Measurements from ENCODE around the gene SLC35E1.

- TF ChIP-seq POLR2AphosphoS5 (IDR thresholded peaks at IDR 0.05; ENCODE audit: low read depth) (no peak), EZH2 (IDR thresholded peaks at IDR 0.05; ENCODE audit: low read depth, unreplicated experiment) (no peak), REST (IDR thresholded peaks at IDR 0.05; ENCODE audit: unreplicated experiment) (no peak), CREB1 (CRISPR knock-in tag; IDR thresholded peaks at IDR 0.05; ENCODE audit: low read depth) (no peak), STAT1 (IDR thresholded peaks at IDR 0.05; ENCODE audit: unreplicated experiment) (no peak), JUNB (IDR thresholded peaks at IDR 0.05; ENCODE audit: unreplicated experiment) (no peak), ZNF331 (CRISPR knock-in tag; IDR thresholded peaks at IDR 0.05; ENCODE audit: low read depth) (no peak), NANOG (IDR thresholded peaks at IDR 0.05; ENCODE audit: borderline replicate concordance) (no peak)
- TF ChIP-seq, protein P1, sequence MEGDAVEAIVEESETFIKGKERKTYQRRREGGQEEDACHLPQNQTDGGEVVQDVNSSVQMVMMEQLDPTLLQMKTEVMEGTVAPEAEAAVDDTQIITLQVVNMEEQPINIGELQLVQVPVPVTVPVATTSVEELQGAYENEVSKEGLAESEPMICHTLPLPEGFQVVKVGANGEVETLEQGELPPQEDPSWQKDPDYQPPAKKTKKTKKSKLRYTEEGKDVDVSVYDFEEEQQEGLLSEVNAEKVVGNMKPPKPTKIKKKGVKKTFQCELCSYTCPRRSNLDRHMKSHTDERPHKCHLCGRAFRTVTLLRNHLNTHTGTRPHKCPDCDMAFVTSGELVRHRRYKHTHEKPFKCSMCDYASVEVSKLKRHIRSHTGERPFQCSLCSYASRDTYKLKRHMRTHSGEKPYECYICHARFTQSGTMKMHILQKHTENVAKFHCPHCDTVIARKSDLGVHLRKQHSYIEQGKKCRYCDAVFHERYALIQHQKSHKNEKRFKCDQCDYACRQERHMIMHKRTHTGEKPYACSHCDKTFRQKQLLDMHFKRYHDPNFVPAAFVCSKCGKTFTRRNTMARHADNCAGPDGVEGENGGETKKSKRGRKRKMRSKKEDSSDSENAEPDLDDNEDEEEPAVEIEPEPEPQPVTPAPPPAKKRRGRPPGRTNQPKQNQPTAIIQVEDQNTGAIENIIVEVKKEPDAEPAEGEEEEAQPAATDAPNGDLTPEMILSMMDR (conservative IDR thresholded peaks at IDR 0.05; ENCODE audit: low read depth in 2 of 2): no peak
- TF ChIP-seq, protein P2, sequence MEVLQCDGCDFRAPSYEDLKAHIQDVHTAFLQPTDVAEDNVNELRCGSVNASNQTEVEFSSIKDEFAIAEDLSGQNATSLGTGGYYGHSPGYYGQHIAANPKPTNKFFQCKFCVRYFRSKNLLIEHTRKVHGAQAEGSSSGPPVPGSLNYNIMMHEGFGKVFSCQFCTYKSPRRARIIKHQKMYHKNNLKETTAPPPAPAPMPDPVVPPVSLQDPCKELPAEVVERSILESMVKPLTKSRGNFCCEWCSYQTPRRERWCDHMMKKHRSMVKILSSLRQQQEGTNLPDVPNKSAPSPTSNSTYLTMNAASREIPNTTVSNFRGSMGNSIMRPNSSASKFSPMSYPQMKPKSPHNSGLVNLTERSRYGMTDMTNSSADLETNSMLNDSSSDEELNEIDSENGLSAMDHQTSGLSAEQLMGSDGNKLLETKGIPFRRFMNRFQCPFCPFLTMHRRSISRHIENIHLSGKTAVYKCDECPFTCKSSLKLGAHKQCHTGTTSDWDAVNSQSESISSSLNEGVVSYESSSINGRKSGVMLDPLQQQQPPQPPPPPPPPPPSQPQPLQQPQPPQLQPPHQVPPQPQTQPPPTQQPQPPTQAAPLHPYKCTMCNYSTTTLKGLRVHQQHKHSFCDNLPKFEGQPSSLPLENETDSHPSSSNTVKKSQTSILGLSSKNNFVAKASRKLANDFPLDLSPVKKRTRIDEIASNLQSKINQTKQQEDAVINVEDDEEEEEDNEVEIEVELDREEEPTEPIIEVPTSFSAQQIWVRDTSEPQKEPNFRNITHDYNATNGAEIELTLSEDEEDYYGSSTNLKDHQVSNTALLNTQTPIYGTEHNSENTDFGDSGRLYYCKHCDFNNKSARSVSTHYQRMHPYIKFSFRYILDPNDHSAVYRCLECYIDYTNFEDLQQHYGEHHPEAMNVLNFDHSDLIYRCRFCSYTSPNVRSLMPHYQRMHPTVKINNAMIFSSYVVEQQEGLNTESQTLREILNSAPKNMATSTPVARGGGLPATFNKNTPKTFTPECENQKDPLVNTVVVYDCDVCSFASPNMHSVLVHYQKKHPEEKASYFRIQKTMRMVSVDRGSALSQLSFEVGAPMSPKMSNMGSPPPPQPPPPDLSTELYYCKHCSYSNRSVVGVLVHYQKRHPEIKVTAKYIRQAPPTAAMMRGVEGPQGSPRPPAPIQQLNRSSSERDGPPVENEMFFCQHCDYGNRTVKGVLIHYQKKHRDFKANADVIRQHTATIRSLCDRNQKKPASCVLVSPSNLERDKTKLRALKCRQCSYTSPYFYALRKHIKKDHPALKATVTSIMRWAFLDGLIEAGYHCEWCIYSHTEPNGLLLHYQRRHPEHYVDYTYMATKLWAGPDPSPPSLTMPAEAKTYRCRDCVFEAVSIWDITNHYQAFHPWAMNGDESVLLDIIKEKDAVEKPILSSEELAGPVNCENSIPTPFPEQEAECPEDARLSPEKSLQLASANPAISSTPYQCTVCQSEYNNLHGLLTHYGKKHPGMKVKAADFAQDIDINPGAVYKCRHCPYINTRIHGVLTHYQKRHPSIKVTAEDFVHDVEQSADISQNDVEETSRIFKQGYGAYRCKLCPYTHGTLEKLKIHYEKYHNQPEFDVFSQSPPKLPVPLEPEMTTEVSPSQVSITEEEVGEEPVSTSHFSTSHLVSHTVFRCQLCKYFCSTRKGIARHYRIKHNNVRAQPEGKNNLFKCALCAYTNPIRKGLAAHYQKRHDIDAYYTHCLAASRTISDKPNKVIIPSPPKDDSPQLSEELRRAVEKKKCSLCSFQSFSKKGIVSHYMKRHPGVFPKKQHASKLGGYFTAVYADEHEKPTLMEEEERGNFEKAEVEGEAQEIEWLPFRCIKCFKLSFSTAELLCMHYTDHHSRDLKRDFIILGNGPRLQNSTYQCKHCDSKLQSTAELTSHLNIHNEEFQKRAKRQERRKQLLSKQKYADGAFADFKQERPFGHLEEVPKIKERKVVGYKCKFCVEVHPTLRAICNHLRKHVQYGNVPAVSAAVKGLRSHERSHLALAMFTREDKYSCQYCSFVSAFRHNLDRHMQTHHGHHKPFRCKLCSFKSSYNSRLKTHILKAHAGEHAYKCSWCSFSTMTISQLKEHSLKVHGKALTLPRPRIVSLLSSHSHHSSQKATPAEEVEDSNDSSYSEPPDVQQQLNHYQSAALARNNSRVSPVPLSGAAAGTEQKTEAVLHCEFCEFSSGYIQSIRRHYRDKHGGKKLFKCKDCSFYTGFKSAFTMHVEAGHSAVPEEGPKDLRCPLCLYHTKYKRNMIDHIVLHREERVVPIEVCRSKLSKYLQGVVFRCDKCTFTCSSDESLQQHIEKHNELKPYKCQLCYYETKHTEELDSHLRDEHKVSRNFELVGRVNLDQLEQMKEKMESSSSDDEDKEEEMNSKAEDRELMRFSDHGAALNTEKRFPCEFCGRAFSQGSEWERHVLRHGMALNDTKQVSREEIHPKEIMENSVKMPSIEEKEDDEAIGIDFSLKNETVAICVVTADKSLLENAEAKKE (CRISPR knock-in tag; IDR thresholded peaks at IDR 0.05): no peak
These were observed 30.6 kb downstream of the SLC35E1 start for GRCh38 chr19:16541526-16542044.
